Spleen (tissue), 11 donors: ENCODE measurements around the gene TSPAN9. TPM values are rescaled to one million over a fixed set of nuclear protein-coding genes. Genes with fewer than 3 reads are reported as not detected.

Experiments
- DNase-seq: peaks from one replicate; pipeline ENCODE4 v3.0.0-alpha.2; 2020
- H3K27ac ChIP-seq, 8 donors: fragments of 200-600 bp; sonication (generic) in 7 of 8; 1 replicate in 4 of 8; 2 replicates in 4 of 8; pipeline versions ENCODE4 v1.5.0 to v1.8.0; 2016 to 2021; ENCODE audit warnings: inconsistent platforms in 4 of 8, mild to moderate bottlenecking in 4 of 8, moderate library complexity in 1 of 8
- H3K27me3 ChIP-seq, 7 donors: fragments of 200-600 bp; sonication (generic) in 6 of 7; replicated peaks in 1 of 7; 1 replicate in 4 of 7; 2 replicates in 3 of 7; pipeline versions ENCODE4 v1.5.0 to v1.8.0; 2016 to 2021; ENCODE audit warnings: inconsistent platforms in 3 of 7, mild to moderate bottlenecking in 1 of 7
- H3K36me3 ChIP-seq, 6 donors: fragments of 200-600 bp; sonication (generic) in 5 of 6; 1 replicate in 4 of 6; 2 replicates in 2 of 6; pipeline versions ENCODE4 v1.5.0 to v1.8.0; 2016 to 2021; ENCODE audit warnings: inconsistent platforms in 2 of 6
- H3K4me1 ChIP-seq, 6 donors: fragments of 200-600 bp; sonication (generic) in 5 of 6; 1 replicate in 3 of 6; 2 replicates in 3 of 6; pipeline versions ENCODE4 v1.5.0 to v1.8.0; 2016 to 2021; ENCODE audit warnings: inconsistent platforms in 3 of 6
- H3K4me3 ChIP-seq, 8 donors: fragments of 200-600 bp; sonication (generic) in 7 of 8; 1 replicate in 4 of 8; 2 replicates in 4 of 8; pipeline versions ENCODE4 v1.5.0 to v1.8.0; 2016 to 2021; ENCODE audit warnings: inconsistent platforms in 4 of 8, mild to moderate bottlenecking in 4 of 8, moderate library complexity in 2 of 8
- H3K9me3 ChIP-seq, 8 donors: fragments of 200-600 bp; sonication (generic) in 7 of 8; 1 replicate in 4 of 8; 2 replicates in 4 of 8; pipeline versions ENCODE4 v1.5.0 to v1.8.0; 2016 to 2021; ENCODE audit warnings: inconsistent platforms in 4 of 8
- CTCF ChIP-seq, 11 experiments: fragments of 200-600 bp in 7 of 11; fragments of 450-650 bp in 4 of 11; sonication (generic) in 4 of 11; IDR thresholded peaks in 8 of 11; conservative IDR thresholded peaks in 3 of 11; 1 replicate in 7 of 11; 2 replicates in 4 of 11; pipeline versions ENCODE4 v1.4.0 to v1.8.0; 2016 to 2021; ENCODE audit warnings: antibody characterized with exemption in 11 of 11, inconsistent platforms in 4 of 11, mild to moderate bottlenecking in 1 of 11
- POLR2A ChIP-seq, 3 donors: fragments of 450-650 bp; IDR thresholded peaks; one replicate each; pipeline ENCODE4 v1.5.1; 2017; ENCODE audit warnings: antibody characterized with exemption in 3 of 3, mild to moderate bottlenecking in 1 of 3
- POLR2AphosphoS5 ChIP-seq, 3 donors: sonication (generic); formaldehyde crosslinking; IDR thresholded peaks; one replicate each; pipeline ENCODE4 v1.5.1; 2017; ENCODE audit warnings: antibody characterized with exemption in 3 of 3
- WGBS, 5 donors: extraction: QIAGEN DNeasy Blood & Tissue Kit in 3 of 5; methylation state at CpG; one replicate each; pipeline versions ENCODE4 v1.1.5 to v1.1.7; 2013 to 2018; 5-methylcytosine and 5-hydroxymethylcytosine counted together
- intact Hi-C: fragments of 100-400 bp; cut with DNase I; formaldehyde crosslinking; loops from one replicate; pipeline ENCODE4 v1.15.0; 2023; ENCODE audit warnings: low total_unique reads
- polyA plus RNA-seq, 3 donors: library from polyadenylated mRNA; stranded (reverse); fragments of 200-250 nt; gene quantifications; one replicate each; pipeline ENCODE4 v1.2.1, GENCODE V29; 2013
- total RNA-seq, 7 donors: library from RNA; depleted of rRNA in 3 of 7; stranded (reverse); fragments of >200 nt in 3 of 7; fragmentation: NEBNext Ultra II Directional in 4 of 7; extraction: Animal tissue kit (Norgen Biotek cat#: 25700) in 4 of 7; gene quantifications; one replicate each; pipeline versions ENCODE4 v1.1.0 to v1.2.1, GENCODE V29; 2016 to 2021
- donor health status: healthy with polysubstance abuse.
- donor health status: DM: no; HTN: no; CAD: no; lungs with moderate emphysema.
- donor health status: DM: no; HTN: no; CAD: no.
- donor health status: Bipolar disorder and iron deficiency.
- donor health status: healthy.
- donor health status: DM: no; HTN: no; CAD: no.
- donor health status: DM: yes; HTN: yes; CAD: no.

Gene TSPAN9
- total and polyA plus RNA-seq, 10 donors: 3.6 to 51.1 (median 32.4) TPM

GRCh38 chr12:3247629-3248161 lies 170.5 kb downstream of the TSPAN9 start:
- Histone ChIP-seq H3K27ac (peak overlapping the region in 1 of 8 donors; percentile 11), H3K36me3 (no peaks in the 10 kb centered on the region), H3K4me1 (peaks cover 11 to 96% (median 48%) of the 10 kb centered on the region in 6 donors), H3K27me3 (no peaks in the 10 kb centered on the region), H3K9me3 (no peaks in the 10 kb centered on the region), H3K4me3 (no peak overlapping the region)
- 69 to 93% (median 80%) methylated on average over 9 of the region's 9 CpGs for WGBS, 5 donors
- DNase-seq: no peak
- intact Hi-C loops: no loop called here
- no peak for TF ChIP-seq POLR2A (IDR thresholded peaks at IDR 0.05)
- no peak for TF ChIP-seq CTCF (IDR thresholded peaks at IDR 0.05 in 8 of 11, conservative IDR thresholded peaks at IDR 0.05 in 3 of 11)

GRCh38 chr12:3249081-3249800 lies 172.1 kb downstream of the TSPAN9 start:
- Histone ChIP-seq H3K27me3 (no peaks in the 10 kb centered on the region), H3K9me3 (no peaks in the 10 kb centered on the region), H3K4me1 (peaks cover 11 to 92% (median 44%) of the 10 kb centered on the region in 6 donors), H3K27ac (peak overlapping the region in 1 of 8 donors; percentile 11), H3K4me3 (no peak overlapping the region), H3K36me3 (no peaks in the 10 kb centered on the region)
- WGBS, 5 donors: 55 to 67% (median 61%) methylated on average over 16 of the region's 16 CpGs
- no peak for DNase-seq
- TF ChIP-seq CTCF (IDR thresholded peaks at IDR 0.05 in 8 of 11, conservative IDR thresholded peaks at IDR 0.05 in 3 of 11): no peak
- no peak for TF ChIP-seq POLR2A (IDR thresholded peaks at IDR 0.05)
- TF ChIP-seq POLR2AphosphoS5 (IDR thresholded peaks at IDR 0.05): no peak
- intact Hi-C loops: no loop called here

GRCh38 chr12:3250034-3250433 lies 172.9 kb downstream of the TSPAN9 start:
- WGBS, 5 donors: 70 to 80% (median 73%) methylated on average over 6 of the region's 6 CpGs
- Histone ChIP-seq H3K4me1 (peaks cover 11 to 92% (median 47%) of the 10 kb centered on the region in 6 donors), H3K27me3 (no peaks in the 10 kb centered on the region), H3K27ac (no peak overlapping the region), H3K4me3 (no peak overlapping the region), H3K36me3 (no peaks in the 10 kb centered on the region), H3K9me3 (no peaks in the 10 kb centered on the region)
- intact Hi-C loops: no loop called here
- no peak for TF ChIP-seq POLR2A (IDR thresholded peaks at IDR 0.05)
- TF ChIP-seq POLR2AphosphoS5 (IDR thresholded peaks at IDR 0.05): no peak
- DNase-seq: no peak

- Histone ChIP-seq H3K9me3 (no peaks in the 10 kb centered on the region), H3K36me3 (no peaks in the 10 kb centered on the region), H3K27me3 (no peaks in the 10 kb centered on the region), H3K4me1 (peaks cover 11 to 92% (median 49%) of the 10 kb centered on the region in 6 donors), H3K27ac (no peak overlapping the region), H3K4me3 (no peak overlapping the region)
- intact Hi-C loops: no loop called here
- no peak for TF ChIP-seq POLR2A (IDR thresholded peaks at IDR 0.05)
- TF ChIP-seq POLR2AphosphoS5 (IDR thresholded peaks at IDR 0.05): no peak
- TF ChIP-seq CTCF (IDR thresholded peaks at IDR 0.05 in 8 of 11, conservative IDR thresholded peaks at IDR 0.05 in 3 of 11): no peak
- DNase-seq: no peak
- 70 to 88% (median 82%) methylated on average over 7 to 8 of the region's 8 CpGs for WGBS, 5 donors
Measured at GRCh38 chr12:3250576-3250975, 173.4 kb downstream of the TSPAN9 start.
